ENCODE data around the gene SHC4. TPM values are rescaled to one million over a fixed set of nuclear protein-coding genes. Genes with fewer than 3 reads are reported as not detected.

The SHC4 gene
- total RNA-seq, 1 experiment from 2014 or later = 0.63 TPM

DNA sequence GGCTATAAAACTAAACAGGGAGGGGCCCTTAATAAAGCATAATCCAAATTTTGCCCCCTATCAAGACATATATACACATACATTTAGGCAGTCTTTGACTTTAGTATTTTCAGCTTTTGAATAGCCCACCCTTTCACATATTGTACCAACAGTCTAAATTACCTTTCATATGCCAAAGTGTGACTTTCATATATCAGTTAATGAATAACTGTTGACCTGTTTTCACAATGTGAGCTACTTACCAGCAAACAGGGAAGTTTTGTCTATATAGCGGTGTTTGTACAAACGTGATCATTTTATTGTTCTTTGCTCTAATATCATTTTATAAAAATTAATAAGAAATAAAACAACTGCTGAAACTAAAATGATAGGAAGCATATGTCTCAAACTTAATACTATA, 180.8 kb downstream of the SHC4 start (continued):
- TF ChIP-seq, protein P1, sequence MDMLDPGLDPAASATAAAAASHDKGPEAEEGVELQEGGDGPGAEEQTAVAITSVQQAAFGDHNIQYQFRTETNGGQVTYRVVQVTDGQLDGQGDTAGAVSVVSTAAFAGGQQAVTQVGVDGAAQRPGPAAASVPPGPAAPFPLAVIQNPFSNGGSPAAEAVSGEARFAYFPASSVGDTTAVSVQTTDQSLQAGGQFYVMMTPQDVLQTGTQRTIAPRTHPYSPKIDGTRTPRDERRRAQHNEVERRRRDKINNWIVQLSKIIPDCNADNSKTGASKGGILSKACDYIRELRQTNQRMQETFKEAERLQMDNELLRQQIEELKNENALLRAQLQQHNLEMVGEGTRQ (CRISPR knock-in tag; IDR thresholded peaks at IDR 0.05) = no peak
- TF ChIP-seq CBFB (CRISPR knock-in tag; IDR thresholded peaks at IDR 0.05; ENCODE audit: low read depth) (no peak), FOXJ3 (CRISPR knock-in tag; IDR thresholded peaks at IDR 0.05; ENCODE audit: borderline replicate concordance) (no peak)

DNA sequence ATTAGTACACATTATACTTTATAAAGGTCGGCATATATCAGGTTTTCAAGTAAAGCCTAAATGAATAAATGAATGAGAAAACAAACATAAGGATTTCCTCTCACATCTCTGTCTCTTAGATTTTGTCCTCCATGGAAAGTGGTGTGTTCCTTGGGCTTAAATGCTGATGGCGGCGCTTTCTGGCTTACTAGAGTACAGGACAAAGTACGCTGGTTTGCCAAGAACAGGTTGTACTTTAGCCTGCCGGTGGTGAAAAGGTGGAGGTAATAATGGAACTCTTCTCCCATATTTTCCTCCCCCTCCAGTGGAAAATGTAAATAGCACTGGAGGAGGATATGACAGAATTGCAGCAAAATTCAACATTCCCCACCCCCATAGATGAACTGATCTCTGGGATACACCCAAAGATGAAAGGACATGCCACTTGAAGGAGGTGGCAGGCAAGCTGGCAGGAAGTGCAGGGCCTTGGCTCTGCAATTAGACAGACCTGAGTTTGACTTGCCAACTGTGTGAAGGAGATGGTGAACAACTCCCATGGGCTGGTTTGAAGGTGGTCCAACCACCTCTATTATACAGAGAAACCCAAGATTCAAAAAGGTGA, 182.1 kb downstream of the SHC4 start:
- no peaks in the 10 kb centered on the region for H3K27me3 Mint-ChIP-seq (ENCODE audit: low read depth)
- CTCF ChIA-PET = no interaction called here
- TF ChIP-seq GABPB1 (CRISPR knock-in tag; IDR thresholded peaks at IDR 0.05) (no peak), ATF1 (CRISPR knock-in tag; IDR thresholded peaks at IDR 0.05) (no peak), NFYB (CRISPR knock-in tag; conservative IDR thresholded peaks at IDR 0.05; ENCODE audit: low read depth) (no peak), IRF2 (CRISPR knock-in tag; IDR thresholded peaks at IDR 0.05; ENCODE audit: borderline replicate concordance, low read depth) (no peak), TEAD4 (CRISPR knock-in tag; IDR thresholded peaks at IDR 0.05) (no peak), PRRX2 (CRISPR knock-in tag; IDR thresholded peaks at IDR 0.05) (no peak), CREM (CRISPR knock-in tag; IDR thresholded peaks at IDR 0.05) (no peak), NFE2L1 (CRISPR knock-in tag; IDR thresholded peaks at IDR 0.05) (no peak), ZNF423 (CRISPR knock-in tag; IDR thresholded peaks at IDR 0.05) (no peak), SOX15 (CRISPR knock-in tag; IDR thresholded peaks at IDR 0.05) (no peak), JAZF1 (CRISPR knock-in tag; IDR thresholded peaks at IDR 0.05) (no peak), ZNF671 (CRISPR knock-in tag; IDR thresholded peaks at IDR 0.05) (no peak)
- TF ChIP-seq, protein P2, sequence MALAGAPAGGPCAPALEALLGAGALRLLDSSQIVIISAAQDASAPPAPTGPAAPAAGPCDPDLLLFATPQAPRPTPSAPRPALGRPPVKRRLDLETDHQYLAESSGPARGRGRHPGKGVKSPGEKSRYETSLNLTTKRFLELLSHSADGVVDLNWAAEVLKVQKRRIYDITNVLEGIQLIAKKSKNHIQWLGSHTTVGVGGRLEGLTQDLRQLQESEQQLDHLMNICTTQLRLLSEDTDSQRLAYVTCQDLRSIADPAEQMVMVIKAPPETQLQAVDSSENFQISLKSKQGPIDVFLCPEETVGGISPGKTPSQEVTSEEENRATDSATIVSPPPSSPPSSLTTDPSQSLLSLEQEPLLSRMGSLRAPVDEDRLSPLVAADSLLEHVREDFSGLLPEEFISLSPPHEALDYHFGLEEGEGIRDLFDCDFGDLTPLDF (CRISPR knock-in tag; IDR thresholded peaks at IDR 0.05) = no peak
- TF ChIP-seq, protein P3, sequence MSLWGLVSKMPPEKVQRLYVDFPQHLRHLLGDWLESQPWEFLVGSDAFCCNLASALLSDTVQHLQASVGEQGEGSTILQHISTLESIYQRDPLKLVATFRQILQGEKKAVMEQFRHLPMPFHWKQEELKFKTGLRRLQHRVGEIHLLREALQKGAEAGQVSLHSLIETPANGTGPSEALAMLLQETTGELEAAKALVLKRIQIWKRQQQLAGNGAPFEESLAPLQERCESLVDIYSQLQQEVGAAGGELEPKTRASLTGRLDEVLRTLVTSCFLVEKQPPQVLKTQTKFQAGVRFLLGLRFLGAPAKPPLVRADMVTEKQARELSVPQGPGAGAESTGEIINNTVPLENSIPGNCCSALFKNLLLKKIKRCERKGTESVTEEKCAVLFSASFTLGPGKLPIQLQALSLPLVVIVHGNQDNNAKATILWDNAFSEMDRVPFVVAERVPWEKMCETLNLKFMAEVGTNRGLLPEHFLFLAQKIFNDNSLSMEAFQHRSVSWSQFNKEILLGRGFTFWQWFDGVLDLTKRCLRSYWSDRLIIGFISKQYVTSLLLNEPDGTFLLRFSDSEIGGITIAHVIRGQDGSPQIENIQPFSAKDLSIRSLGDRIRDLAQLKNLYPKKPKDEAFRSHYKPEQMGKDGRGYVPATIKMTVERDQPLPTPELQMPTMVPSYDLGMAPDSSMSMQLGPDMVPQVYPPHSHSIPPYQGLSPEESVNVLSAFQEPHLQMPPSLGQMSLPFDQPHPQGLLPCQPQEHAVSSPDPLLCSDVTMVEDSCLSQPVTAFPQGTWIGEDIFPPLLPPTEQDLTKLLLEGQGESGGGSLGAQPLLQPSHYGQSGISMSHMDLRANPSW (CRISPR knock-in tag; conservative IDR thresholded peaks at IDR 0.05; ENCODE audit: low read depth) = no peak
- TF ChIP-seq, protein P4, sequence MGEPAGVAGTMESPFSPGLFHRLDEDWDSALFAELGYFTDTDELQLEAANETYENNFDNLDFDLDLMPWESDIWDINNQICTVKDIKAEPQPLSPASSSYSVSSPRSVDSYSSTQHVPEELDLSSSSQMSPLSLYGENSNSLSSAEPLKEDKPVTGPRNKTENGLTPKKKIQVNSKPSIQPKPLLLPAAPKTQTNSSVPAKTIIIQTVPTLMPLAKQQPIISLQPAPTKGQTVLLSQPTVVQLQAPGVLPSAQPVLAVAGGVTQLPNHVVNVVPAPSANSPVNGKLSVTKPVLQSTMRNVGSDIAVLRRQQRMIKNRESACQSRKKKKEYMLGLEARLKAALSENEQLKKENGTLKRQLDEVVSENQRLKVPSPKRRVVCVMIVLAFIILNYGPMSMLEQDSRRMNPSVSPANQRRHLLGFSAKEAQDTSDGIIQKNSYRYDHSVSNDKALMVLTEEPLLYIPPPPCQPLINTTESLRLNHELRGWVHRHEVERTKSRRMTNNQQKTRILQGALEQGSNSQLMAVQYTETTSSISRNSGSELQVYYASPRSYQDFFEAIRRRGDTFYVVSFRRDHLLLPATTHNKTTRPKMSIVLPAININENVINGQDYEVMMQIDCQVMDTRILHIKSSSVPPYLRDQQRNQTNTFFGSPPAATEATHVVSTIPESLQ (CRISPR knock-in tag; IDR thresholded peaks at IDR 0.05) = no peak
- no peak overlapping the region for H3K4me3 Mint-ChIP-seq
- H3K36me3 Mint-ChIP-seq = peaks cover 20% of the 10 kb centered on the region
- ATAC-seq (no peak), DNase-seq (ENCODE audit: low spot score) (no peak)
- no peaks in the 10 kb centered on the region for H3K9me3 Mint-ChIP-seq
- peaks cover 6% of the 10 kb centered on the region; the same call in 1 of the 2 replicates for H3K4me1 Mint-ChIP-seq
- no peak overlapping the region for H3K27ac Mint-ChIP-seq
- POLR2A ChIA-PET = no interaction called here

DNA sequence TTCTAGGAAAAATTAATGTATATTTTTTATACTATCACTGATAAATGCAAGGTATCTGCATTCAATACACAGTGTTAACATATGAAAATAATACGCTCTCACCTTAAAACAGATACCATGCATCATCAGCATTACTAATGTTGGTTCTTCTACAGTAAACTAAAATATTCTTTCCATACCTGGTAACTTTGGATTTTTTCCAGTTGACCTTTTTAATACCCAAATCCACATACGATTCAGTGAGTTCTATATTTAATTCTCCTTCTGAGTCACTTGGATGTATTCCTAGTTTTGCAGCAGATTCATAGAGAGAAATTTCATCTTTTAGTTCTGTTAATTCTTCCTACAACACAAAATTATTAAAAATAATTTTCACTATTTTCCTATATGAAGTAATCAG, 182.7 kb downstream of the SHC4 start:
- H3K27me3 Mint-ChIP-seq (ENCODE audit: low read depth) = no peaks in the 10 kb centered on the region
- TF ChIP-seq EMX1 (CRISPR knock-in tag; IDR thresholded peaks at IDR 0.05) (no peak), FOXJ3 (CRISPR knock-in tag; IDR thresholded peaks at IDR 0.05; ENCODE audit: borderline replicate concordance) (no peak), NFE2L1 (CRISPR knock-in tag; IDR thresholded peaks at IDR 0.05) (no peak), FOXK1 (CRISPR knock-in tag; IDR thresholded peaks at IDR 0.05) (no peak), TEAD1 (CRISPR knock-in tag; IDR thresholded peaks at IDR 0.05) (no peak), ZNF671 (CRISPR knock-in tag; IDR thresholded peaks at IDR 0.05) (no peak), CREM (CRISPR knock-in tag; IDR thresholded peaks at IDR 0.05) (no peak), SMAD4 (CRISPR knock-in tag; IDR thresholded peaks at IDR 0.05) (no peak), OVOL2 (CRISPR knock-in tag; IDR thresholded peaks at IDR 0.05; ENCODE audit: borderline replicate concordance) (no peak), ETV6 (CRISPR knock-in tag; IDR thresholded peaks at IDR 0.05) (no peak), GABPB1 (CRISPR knock-in tag; IDR thresholded peaks at IDR 0.05) (no peak), NR2C2 (CRISPR knock-in tag; IDR thresholded peaks at IDR 0.05) (no peak)
- TF ChIP-seq, protein P5, sequence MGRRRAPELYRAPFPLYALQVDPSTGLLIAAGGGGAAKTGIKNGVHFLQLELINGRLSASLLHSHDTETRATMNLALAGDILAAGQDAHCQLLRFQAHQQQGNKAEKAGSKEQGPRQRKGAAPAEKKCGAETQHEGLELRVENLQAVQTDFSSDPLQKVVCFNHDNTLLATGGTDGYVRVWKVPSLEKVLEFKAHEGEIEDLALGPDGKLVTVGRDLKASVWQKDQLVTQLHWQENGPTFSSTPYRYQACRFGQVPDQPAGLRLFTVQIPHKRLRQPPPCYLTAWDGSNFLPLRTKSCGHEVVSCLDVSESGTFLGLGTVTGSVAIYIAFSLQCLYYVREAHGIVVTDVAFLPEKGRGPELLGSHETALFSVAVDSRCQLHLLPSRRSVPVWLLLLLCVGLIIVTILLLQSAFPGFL (CRISPR knock-in tag; IDR thresholded peaks at IDR 0.05; ENCODE audit: borderline replicate concordance) = no peak
- TF ChIP-seq, protein P6, sequence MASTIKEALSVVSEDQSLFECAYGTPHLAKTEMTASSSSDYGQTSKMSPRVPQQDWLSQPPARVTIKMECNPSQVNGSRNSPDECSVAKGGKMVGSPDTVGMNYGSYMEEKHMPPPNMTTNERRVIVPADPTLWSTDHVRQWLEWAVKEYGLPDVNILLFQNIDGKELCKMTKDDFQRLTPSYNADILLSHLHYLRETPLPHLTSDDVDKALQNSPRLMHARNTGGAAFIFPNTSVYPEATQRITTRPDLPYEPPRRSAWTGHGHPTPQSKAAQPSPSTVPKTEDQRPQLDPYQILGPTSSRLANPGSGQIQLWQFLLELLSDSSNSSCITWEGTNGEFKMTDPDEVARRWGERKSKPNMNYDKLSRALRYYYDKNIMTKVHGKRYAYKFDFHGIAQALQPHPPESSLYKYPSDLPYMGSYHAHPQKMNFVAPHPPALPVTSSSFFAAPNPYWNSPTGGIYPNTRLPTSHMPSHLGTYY (CRISPR knock-in tag; IDR thresholded peaks at IDR 0.05) = no peak

More for the DNA sequence above, 182.7 kb downstream of the SHC4 start:
- ATAC-seq = no peak
- Mint-ChIP-seq H3K36me3 (peaks cover 20% of the 10 kb centered on the region), H3K4me3 (no peak overlapping the region), H3K27ac (no peak overlapping the region), H3K9me3 (no peaks in the 10 kb centered on the region), H3K4me1 (peaks cover 6% of the 10 kb centered on the region; the same call in 1 of the 2 replicates)
- DNase-seq (ENCODE audit: low spot score) = no peak
- CTCF ChIA-PET = no interaction called here
- POLR2A ChIA-PET = no interaction called here
